Stimulated activated CD8-positive, alpha-beta memory T cell treated with anti-CD3 and anti-CD28 coated beads, Interleukin-2, amount 100 ng/mL, for 48 hours (primary cell): ENCODE measurements around the gene CD248.
A peak's percentile ranks its signal among the peaks of the same experiment; 100 is the strongest.
"Not testable (repeated sequence)": the region's sequence is repeated elsewhere in the genome, so short reads cannot be mapped to it uniquely, and the experiment has no call there.

ENCODE experiments used
- DNase-seq, 2 donors: peaks; one replicate each; pipeline ENCODE4 v3.0.0-alpha.2; 2020; ENCODE audit warnings: low read depth in 2 of 2

The CD248 gene

DNA sequence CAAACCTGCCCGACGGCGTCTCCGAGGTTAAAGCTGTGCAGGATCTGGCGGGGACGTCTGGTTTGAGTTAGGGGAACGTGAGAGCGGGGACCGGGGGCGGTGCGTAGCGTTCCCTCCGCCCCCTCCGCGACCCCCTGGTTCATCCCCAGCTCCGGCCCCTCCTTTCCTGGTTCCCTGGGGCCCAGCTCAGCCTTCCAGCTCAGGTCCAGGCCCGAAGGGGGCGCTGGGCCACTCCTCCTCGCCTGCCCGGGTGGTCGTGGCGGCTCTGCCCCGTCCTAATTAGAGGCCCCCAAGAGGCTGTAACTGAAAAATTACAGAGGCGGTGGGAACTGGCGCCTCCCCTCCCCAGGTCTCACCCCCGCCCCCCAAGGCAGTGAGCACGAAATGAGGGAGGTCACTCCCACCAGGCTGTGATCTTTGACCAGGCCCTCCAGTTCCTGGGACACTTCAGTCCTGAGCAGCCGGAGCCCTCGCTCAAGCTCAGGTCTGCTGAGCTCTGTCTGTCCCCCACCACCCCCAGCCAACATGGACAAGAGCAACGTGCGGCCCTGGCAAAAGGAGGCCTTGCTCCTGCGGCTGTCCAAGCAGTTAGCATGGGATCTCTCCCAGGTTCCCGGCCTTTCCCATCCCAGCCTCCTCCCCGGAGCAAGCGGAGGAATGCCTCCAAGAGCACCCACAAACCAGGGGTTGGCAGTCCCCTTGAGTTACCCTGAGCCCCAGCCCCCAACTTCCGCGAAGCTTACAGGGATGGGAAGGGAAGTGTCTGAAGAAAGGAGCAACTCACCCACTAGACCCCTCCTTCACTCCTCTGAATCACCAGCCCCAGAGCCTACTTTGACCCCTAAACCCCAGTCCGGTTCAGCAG lies 3.3 kb downstream of the CD248 start:
- DNase-seq: no peak

- DNase-seq: peak; percentile 90 to 95
Observed at GRCh38 chr11:66312549-66313320, 4.1 kb downstream of the CD248 start.

DNA sequence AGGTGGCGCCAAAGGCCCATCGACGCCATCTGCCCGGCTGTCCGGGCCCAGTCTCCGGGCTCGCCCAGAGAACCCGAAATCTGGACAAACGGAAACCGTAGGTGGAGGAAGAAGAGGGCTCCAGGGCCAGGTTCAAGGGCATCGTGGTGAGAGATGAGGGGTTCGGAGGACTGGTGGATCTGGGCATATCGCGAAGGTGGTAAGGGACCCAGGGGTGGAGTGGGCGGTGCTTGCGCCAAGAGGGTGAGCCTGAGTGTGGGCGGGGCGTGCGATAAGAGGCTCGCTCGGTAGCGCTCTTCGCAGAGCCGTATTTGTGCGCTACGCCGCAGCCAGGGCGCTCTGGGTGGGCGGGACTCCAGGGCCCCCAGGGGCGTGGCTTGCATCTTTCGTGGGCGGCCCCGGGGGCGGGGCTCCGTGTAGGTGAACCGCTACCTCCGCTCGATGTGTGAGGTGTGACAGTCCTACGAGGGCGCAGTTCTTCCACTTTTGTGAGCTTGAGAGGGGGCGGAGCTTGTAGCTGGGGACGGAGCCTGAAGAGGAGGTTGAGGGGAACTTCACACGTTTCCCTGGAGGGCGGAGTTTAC lies 4.8 kb downstream of the CD248 start:
- DNase-seq: peak; percentile 94 to 96

DNA sequence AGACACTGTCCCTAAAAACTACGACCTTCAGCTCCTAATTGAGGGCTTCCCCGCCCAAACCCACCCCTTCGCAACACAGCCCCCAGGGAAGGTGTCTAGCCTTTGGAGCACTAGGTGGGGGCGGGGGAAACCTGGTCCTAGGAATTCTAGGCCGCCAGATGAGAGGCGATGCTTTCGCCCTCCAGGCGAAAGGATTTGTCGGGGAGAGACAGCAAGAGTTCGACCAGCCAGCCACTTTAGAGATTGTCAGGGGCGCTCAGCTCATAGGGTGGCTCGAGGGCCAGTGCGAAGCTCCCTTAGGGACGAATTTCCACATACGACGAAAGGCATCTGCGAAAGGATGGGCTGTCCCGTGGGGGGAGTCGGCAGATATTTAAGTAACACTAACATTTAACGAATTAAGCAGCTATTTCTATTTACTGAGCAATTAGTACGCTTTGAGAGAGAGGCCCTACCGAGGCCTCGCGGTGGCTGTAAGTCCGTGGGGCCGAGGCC lies 5.3 kb downstream of the CD248 start:
- DNase-seq: no peak

GRCh38 chr11:66310803-66311440 lies 5.9 kb downstream of the CD248 start:
- not testable (repeated sequence) for DNase-seq

DNA sequence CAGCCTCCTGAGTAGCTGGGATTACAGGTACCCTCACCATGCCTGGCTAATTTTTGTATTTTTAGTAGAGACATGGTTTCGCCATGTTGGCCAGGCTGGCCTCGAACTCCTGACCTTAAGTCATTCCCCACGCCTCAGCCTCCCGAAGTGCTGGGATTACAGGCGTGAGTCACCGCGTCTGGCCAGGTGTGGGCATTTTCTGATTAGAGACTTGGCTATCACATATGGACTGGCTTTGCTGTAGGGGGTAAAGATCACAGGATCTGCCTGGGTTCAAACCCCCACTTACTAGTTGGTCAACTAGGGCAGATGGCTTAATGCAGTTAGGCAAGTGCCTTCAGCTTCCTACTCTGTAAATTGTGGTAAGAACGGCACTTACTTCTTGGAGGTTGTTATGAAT lies 6.5 kb downstream of the CD248 start:
- no peak for DNase-seq

GRCh38 chr11:66309475-66309874 lies 7.4 kb downstream of the CD248 start:
- DNase-seq: no peak

- no peak for DNase-seq
Observed at GRCh38 chr11:66302656-66303055, 14.2 kb downstream of the CD248 start.

DNA sequence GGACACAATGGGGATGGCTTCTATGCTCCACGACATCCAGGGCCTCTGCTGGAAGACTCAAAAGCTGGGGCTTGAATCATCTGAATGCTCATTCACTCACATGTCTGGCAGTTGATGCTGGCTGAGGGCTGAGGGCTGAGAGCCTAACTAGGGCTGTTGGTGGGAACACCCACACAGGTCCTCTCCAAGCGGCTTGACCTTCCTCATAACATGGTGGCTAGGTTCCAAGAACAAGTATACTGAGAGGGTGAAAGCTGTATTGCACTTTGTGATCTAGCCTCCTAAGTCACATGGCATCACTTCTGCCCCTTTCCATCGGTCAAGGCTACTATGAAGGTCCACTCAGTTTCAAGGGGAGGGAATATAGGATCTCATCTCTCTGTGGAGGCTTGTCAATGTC lies 17.7 kb downstream of the CD248 start:
- DNase-seq: no peak

GRCh38 chr11:66297610-66298009 lies 19.2 kb downstream of the CD248 start:
- DNase-seq: no peak

DNA sequence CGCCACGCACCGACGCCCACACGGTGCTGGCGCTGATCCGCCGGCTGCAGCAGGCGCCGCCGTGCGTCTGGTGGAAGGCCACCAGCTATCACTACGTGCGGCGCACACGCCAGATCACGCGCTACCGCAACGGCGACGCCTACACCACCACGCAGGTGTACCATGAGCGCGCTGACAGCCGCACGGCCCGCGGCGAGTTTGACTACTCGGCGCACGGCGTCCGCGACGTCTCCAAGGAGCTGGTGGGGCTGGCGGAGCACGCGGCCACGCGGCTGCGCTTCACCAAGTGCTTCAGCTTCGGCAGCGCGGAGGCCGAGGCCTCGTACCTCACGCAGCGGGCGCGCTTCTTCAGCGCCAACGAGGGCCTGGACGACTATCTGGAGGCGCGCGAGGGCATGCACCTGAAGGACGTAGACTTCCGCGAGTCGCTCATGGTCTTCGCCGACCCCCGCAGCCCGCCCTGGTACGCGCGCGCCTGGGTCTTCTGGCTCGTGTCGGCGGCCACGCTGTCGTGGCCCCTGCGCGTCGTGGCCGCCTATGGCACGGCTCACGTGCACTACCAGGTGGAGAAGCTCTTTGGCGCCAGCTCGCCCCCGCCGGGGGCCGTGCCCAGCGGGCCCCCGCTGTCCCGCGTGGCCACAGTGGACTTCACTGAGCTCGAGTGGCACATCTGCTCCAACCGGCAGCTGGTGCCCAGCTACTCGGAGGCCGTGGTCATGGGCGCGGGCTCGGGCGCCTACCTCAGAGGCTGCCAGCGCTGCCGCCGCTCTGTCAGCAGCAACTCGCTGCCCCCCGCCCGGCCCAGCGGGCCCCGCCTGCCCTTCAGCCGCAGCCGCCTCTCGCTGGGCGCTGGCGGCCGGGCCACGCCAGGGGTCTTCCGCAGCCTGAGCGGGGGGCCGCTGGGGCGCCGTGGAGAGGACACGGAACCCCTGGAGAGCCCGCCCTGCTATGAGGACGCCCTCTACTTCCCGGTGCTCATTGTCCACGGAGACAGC lies 21.9 kb downstream of the CD248 start:
- DNase-seq: no peak

GRCh38 chr11:66293777-66294625 lies 22.8 kb downstream of the CD248 start:
- no peak for DNase-seq

DNA sequence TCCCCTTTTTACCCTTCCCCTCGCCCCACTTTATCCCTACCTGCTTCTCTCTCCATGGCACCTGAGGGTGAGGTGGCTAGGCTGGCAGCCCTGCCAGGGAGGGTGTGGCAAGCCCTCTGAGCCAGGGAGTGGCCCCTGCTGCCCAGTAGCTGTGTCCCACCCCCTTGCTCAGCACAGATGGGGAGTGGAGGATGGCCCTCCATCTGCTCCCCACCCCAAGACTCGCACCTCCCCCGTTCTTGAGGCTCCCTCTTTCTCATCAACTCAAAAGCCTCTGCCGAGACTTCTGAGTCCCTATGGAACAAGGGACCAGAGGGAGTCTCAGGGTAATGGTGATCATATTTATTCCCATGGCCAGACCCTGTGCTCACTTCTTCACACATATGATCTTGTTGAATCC lies 23.5 kb downstream of the CD248 start:
- DNase-seq: no peak

DNA sequence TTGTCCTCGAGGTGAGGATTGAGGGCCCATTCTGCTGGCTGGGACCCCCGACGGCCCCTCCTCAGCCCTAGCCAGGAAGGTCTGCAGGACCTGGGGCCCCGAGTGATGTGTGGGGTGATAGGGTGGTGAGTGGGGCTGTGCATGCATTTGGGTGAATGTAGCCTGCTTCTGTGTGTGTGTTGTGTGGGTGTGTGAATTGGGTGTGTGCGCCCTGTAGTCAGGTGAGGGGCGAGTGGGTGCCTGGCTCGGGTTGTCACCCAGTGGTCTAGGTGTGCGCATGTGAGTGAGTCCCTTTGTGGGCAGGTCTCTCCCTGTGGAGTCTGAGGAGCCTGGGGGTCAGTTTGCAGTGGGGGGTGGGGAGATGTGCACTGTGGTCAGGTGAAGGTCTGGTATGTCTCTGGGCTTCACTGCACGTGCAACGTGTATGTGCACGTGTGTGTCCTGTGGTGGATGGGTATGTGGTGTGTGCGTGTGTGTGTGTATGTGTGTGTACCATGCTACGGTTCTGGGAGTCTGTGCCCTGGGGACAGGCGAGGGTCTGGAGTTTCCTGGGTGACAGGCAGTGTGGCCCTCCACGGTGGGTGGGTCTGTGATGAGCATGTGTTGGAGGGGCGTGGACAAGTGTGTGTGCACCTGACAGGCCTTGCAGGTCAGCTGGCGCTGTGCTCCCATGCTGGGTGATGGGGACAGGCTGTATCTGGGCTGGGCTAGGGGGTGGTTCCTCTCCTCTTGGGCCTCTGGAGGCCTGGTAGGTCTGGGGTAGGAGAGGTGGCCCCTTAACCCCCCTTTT lies 24.1 kb downstream of the CD248 start:
- DNase-seq: no peak

- DNase-seq: no peak
Observed at GRCh38 chr11:66291706-66292542, 24.9 kb downstream of the CD248 start, which contains the start of gene TMEM151A. Gene TMEM151A (plus strand): TSS chr11:66291894. CDS start chr11:66292014, 120 bp downstream.

GRCh38 chr11:66291303-66291705 lies 25.5 kb downstream of the CD248 start:
- no peak for DNase-seq

GRCh38 chr11:66290330-66290621 lies 26.6 kb downstream of the CD248 start:
- no peak for DNase-seq
